Activated CD8-positive, alpha-beta T cell treated with anti-CD3 and anti-CD28 coated beads for 36 hours (primary cell): ENCODE data around the gene KDM4F. TPM values are rescaled to one million over a fixed set of nuclear protein-coding genes. Genes with fewer than 3 reads are reported as not detected.

Experiments
- ATAC-seq: fragments of 200-7000 bp; cut with Tn5 transposase; one replicate; pipeline ENCODE4 v1.10.0; 2021; ENCODE audit warnings: mild to moderate bottlenecking, moderate library complexity
- CTCF ChIA-PET: fragments of 350-600 bp; sonication (Branson Sonifier 250); formaldehyde crosslinking; loops from one replicate; lab custom pipeline; 2021; ENCODE audit warnings: antibody characterized with exemption; lab: Charles Lee
- POLR2A ChIA-PET: fragments of 350-600 bp; sonication (Branson Sonifier 250); formaldehyde crosslinking; loops from one replicate; lab custom pipeline; 2021; ENCODE audit warnings: antibody characterized with exemption; lab: Charles Lee
- DNase-seq: peaks from one replicate; pipeline ENCODE4 v3.0.0-alpha.2; 2020
- H3K27ac Mint-ChIP-seq: one replicate; pipeline ENCODE4 v1.8.0; 2021; ENCODE audit warnings: mild to moderate bottlenecking, mixed read lengths
- H3K27me3 Mint-ChIP-seq: one replicate; pipeline ENCODE4 v1.8.0; 2021; ENCODE audit warnings: mixed read lengths
- H3K36me3 Mint-ChIP-seq: one replicate; pipeline ENCODE4 v1.8.0; 2021; ENCODE audit warnings: low read depth, mixed read lengths
- H3K4me1 Mint-ChIP-seq: one replicate; pipeline ENCODE4 v1.8.0; 2021; ENCODE audit warnings: low read depth, mixed read lengths
- H3K4me3 Mint-ChIP-seq: one replicate; pipeline ENCODE4 v1.8.0; 2021; ENCODE audit warnings: mild to moderate bottlenecking, moderate library complexity, mixed read lengths
- H3K9me3 Mint-ChIP-seq: one replicate; pipeline ENCODE4 v1.8.0; 2021; ENCODE audit warnings: mixed read lengths
- intact Hi-C: fragments of 100-400 bp; cut with micrococcal nuclease; formaldehyde crosslinking; loops from one replicate; pipeline ENCODE4 v1.10.0; 2022
- total RNA-seq, 2 experiments: library from RNA; stranded (reverse); gene quantifications; one replicate each; pipeline ENCODE4 v1.2.3, GENCODE V29; 2021
- TF ChIP-seq, protein P1 (sequence below): fragments of 200-600 bp; IDR thresholded peaks from one replicate; pipeline ENCODE4 v1.8.0; 2022; ENCODE audit warnings: antibody characterized with exemption, mild to moderate bottlenecking

The KDM4F gene
- total RNA-seq, 2 experiments from 2014 or later: not detected

DNA sequence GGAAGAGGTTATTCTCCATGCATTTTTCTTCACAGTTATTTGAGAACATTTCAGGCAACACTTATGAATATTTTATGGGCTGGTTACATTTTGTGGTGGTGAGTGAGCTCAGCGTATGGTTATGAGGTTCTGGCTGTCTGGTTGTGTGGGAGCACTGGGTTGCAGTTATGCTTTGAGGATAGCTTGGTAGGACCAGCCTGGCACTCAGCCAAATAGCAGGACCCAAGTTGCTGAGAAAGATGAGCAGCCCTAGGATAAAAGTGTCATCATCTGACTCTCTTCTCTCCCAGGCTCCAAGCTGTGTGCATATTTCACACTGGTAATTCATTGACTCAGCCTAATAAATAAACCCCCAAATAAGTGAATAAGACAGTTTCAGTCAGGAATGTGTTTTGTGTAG is 9.4 kb downstream of the KDM4F start:
- H3K9me3 Mint-ChIP-seq: no peaks in the 10 kb centered on the region
- DNase-seq (no peak), ATAC-seq (no peak)
- peaks cover 14% of the 10 kb centered on the region for H3K27me3 Mint-ChIP-seq
- no peaks in the 10 kb centered on the region for H3K36me3 Mint-ChIP-seq
- no peak overlapping the region for H3K4me3 Mint-ChIP-seq
- POLR2A ChIA-PET: no interaction called here
- intact Hi-C loops: no loop called here
- TF ChIP-seq, protein P1, sequence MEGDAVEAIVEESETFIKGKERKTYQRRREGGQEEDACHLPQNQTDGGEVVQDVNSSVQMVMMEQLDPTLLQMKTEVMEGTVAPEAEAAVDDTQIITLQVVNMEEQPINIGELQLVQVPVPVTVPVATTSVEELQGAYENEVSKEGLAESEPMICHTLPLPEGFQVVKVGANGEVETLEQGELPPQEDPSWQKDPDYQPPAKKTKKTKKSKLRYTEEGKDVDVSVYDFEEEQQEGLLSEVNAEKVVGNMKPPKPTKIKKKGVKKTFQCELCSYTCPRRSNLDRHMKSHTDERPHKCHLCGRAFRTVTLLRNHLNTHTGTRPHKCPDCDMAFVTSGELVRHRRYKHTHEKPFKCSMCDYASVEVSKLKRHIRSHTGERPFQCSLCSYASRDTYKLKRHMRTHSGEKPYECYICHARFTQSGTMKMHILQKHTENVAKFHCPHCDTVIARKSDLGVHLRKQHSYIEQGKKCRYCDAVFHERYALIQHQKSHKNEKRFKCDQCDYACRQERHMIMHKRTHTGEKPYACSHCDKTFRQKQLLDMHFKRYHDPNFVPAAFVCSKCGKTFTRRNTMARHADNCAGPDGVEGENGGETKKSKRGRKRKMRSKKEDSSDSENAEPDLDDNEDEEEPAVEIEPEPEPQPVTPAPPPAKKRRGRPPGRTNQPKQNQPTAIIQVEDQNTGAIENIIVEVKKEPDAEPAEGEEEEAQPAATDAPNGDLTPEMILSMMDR: no peak
- no peak overlapping the region for H3K27ac Mint-ChIP-seq
- CTCF ChIA-PET: interaction anchor here (1.1 kb wide), 1 partner anchor 9 kb away, joined by 3 read pairs; no protein-coding TSS in a partner anchor
- no peaks in the 10 kb centered on the region for H3K4me1 Mint-ChIP-seq

DNA sequence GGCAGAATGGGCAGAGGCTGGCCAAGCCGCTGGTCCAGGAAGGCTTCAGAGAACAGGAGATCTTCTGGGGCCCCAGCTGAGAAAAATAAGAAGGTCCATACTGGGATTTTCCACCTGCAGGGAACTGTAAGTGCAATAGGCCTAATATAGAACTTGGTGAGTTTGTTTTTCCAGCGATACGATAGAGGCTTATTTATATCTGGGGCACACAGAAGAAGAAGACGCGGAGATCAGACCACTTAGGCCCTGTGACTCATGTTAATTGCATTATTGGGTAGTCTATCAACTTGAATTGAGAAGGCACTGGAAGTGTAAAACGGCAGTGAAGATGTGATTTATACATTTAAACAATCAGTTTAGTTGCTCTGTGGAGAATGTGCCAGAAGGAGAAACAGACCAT is 9.8 kb downstream of the KDM4F start:
- ATAC-seq (no peak), DNase-seq (no peak)
- TF ChIP-seq, protein P1: no peak
- peaks cover 13% of the 10 kb centered on the region for H3K27me3 Mint-ChIP-seq
- H3K4me3 Mint-ChIP-seq: no peak overlapping the region
- H3K36me3 Mint-ChIP-seq: no peaks in the 10 kb centered on the region
- intact Hi-C loops: no loop called here
- H3K9me3 Mint-ChIP-seq: no peaks in the 10 kb centered on the region
- H3K27ac Mint-ChIP-seq: no peak overlapping the region
- H3K4me1 Mint-ChIP-seq: no peaks in the 10 kb centered on the region
- POLR2A ChIA-PET: no interaction called here
- CTCF ChIA-PET: interaction anchor here (1.1 kb wide), 1 partner anchor 8 kb away, joined by 3 read pairs; no protein-coding TSS in a partner anchor

DNA sequence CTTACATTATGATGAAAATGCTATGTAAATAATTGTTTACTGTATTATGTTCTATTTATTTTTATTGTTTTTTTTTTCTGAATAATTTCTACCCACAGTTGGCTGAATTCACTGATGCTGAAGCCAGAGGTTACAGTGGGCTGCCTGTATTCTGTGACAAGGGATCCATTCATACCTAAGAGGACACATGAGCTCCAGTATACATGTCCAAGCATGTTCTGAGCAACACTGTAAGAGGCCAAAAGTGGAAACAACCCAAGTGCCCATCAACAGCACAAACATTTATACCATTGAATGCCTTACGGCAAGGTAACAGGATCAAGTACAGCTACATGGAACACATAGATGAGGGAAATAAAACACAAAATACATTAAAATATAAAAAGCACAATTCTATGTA is 16.1 kb downstream of the KDM4F start:
- ATAC-seq (no peak), DNase-seq (no peak)
- H3K36me3 Mint-ChIP-seq: peaks cover 14% of the 10 kb centered on the region
- TF ChIP-seq, protein P1: no peak
- H3K4me1 Mint-ChIP-seq: peaks cover 13% of the 10 kb centered on the region
- ChIA-PET CTCF (interaction anchor here (0.6 to 3.6 kb wide), 3 partner anchors 9 to 85 kb away, joined by 3 to 24 read pairs (median 4); no protein-coding TSS in a partner anchor), POLR2A (no interaction called here)
- H3K27me3 Mint-ChIP-seq: peaks cover 3% of the 10 kb centered on the region
- no peak overlapping the region for H3K27ac Mint-ChIP-seq
- intact Hi-C loops: loop anchor here (5.0 to 10.0 kb wide), 2 partner anchors 93 to 639 kb away; partner anchors contain the start of genes CWC15 and KDM4D
- no peak overlapping the region for H3K4me3 Mint-ChIP-seq
- no peaks in the 10 kb centered on the region for H3K9me3 Mint-ChIP-seq

DNA sequence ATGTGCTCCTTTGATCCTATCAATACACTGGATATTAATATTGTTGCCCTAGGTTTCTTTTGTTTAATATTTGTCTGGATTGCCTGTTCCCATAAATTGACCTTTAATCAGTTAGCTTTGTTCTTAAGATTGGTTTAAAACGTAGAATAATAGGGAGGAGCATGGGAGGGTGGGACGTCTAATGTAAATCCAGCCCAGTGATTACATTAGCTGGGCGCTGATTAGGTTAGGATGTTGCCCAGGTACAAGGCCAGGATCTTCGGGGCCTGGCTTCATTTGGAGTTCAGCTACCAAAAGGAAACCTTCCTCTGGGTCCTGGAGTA is 17.5 kb downstream of the KDM4F start, which contains the start of gene SRSF8:
Gene SRSF8, plus strand, starts transcription at position 204 of the 323 bp plus-strand sequence. CDS start 308 bp downstream, outside the sequence.
- Mint-ChIP-seq H3K4me3 (peak within 1 kb of the TSS; percentile 100), H3K4me1 (peaks cover 22% of the 10 kb centered on the region), H3K27me3 (no peaks in the 10 kb centered on the region), H3K36me3 (peaks cover 21% of the 10 kb centered on the region), H3K9me3 (no peaks in the 10 kb centered on the region), H3K27ac (peak within 1 kb of the TSS; percentile 98)
- intact Hi-C loops: loop anchor here (5.0 to 10.0 kb wide), 2 partner anchors 94 to 638 kb away; partner anchors contain the start of genes CWC15 and KDM4D
- TF ChIP-seq, protein P1: no peak
- DNase-seq (no peak), ATAC-seq (peak; percentile 18)
- CTCF ChIA-PET: interaction anchor here (0.8 to 12.0 kb wide), 18 partner anchors 8 to 724 kb away, joined by 3 to 185 read pairs (median 4); partner anchors contain the start of genes CEP57, ENDOD1 and KDM4F
- POLR2A ChIA-PET: interaction anchor here (0.8 to 5.4 kb wide), 7 partner anchors 14 to 164 kb away, joined by 3 to 57 read pairs (median 8); partner anchors contain the start of genes ENDOD1 and SESN3
